Fibroblast of lung (primary cell): ENCODE measurements around the gene SYNDIG1L.

Experiments
- CTCF ChIP-seq, 2 donors: IDR thresholded peaks in 1 of 2; conservative IDR thresholded peaks in 1 of 2; 1 replicate in 1 of 2; 2 replicates in 1 of 2; pipeline ENCODE4 v1.5.1; 2011 to 2012; ENCODE audit warnings: low read length in 2 of 2, control low read depth in 1 of 2, inconsistent platforms in 1 of 2, low read depth in 1 of 2, mild to moderate bottlenecking in 1 of 2
- EZH2 ChIP-seq: IDR thresholded peaks from 2 replicates; pipeline ENCODE4 v1.5.1; 2012; ENCODE audit warnings: low read length, control low read depth, mild to moderate bottlenecking; ENCODE audit errors: missing control alignments

- TF ChIP-seq CTCF (conservative IDR thresholded peaks at IDR 0.05 in 1 of 2, IDR thresholded peaks at IDR 0.05 in 1 of 2; ENCODE audit: low read depth in 1 of 2, low read length in 2 of 2): no peak
- TF ChIP-seq EZH2: no peak
Measured at GRCh38 chr14:74426202-74426582, at the start of gene SYNDIG1L.
